ENCODE data around the gene FIP1L1.

Gene FIP1L1

GRCh38 chr4:53501561-53501960 is 124.1 kb downstream of the FIP1L1 start:
- DNase-seq (ENCODE audit: low spot score): no peak

DNA sequence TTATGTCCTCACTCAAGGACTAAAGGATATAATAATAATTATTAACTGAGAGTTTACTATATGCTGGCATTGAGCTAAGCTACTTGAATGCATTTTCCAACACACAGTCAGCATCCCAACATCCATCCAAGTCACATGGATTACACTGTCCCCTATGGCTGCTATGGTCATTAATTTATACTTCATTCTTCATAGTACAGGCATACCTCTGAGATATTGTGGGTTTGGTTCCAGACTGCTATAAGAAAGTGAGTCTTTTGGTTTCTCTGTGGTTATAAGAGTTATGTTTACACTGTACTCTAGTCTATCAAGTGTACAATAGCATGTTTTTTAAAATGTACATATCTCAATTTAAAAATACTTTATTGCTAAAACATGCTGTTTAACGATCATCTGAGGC is 124.7 kb downstream of the FIP1L1 start:
- no peak for DNase-seq (ENCODE audit: low spot score)

DNA sequence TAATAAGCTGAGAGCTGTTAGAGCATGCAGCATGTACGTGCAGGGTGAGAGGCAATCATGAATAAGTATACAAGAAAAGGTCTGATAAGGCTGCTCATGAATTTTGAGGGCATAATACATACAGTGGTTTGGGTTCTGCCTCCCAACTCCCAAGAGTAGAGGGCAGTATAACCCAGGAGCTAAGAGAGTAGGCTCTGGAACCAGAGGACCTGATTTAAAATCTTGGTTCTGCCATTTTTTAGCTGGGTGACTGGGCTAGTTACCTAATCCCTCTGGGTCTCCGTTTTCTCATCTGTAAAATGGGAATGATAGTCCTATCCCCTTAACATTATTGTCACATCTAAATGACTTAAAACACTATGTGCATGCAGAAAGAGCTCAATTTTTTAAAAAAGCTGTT is 128.5 kb downstream of the FIP1L1 start:
- DNase-seq (ENCODE audit: low spot score): no peak

DNA sequence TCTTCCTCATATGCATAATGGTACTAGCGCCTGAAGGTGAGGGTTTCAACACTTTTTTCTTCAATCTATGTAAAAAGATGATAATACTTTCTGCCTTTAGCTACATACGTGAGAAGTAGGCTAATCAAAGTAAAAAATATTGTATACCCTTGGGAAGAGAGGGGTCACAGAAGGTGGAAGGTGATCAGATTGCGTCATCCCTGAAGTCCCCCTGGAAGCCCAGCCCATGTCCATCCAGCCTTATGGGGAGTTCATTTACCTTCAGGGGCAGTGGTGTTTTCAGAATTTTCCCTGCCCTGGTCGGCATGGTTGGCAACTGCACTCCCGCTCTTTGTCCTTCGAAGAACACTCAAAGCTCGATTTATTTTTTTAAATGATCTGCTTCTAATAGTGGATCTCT is 129.6 kb downstream of the FIP1L1 start:
- no peak for DNase-seq (ENCODE audit: low spot score)

- DNase-seq (ENCODE audit: low spot score): no peak
Observed at GRCh38 chr4:53507671-53508286, 130.3 kb downstream of the FIP1L1 start.

- DNase-seq (ENCODE audit: low spot score): no peak
Observed at GRCh38 chr4:53508446-53508845, 131.0 kb downstream of the FIP1L1 start.

DNA sequence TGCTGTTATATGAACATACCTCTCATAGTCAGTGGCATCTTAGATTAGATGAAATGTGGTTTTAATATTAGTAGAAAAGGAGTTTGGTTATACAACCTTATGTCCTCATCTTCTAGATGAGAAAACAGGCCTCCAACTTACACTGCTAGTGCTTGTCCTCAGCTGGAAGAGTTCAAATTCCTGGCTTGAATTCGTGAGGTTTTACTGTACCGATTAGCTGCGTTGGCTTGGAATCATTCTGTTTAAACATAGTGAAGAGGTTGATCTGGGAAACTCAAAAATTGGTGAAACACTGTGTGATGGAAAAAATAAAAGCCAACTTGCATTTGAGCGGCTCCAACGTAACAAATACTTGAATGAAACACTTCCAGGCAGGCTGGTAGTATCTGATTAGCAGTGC is 132.9 kb downstream of the FIP1L1 start:
- DNase-seq (ENCODE audit: low spot score): no peak
